Body of pancreas (tissue), 4 donors: ENCODE results near the gene TEX101.

Experiments used
- POLR2A ChIP-seq, 3 donors: fragments of 450-650 bp; IDR thresholded peaks; one replicate each; pipeline ENCODE4 v1.6.1; 2016; ENCODE audit warnings: antibody characterized with exemption in 3 of 3, mild to moderate bottlenecking in 2 of 3
- TF ChIP-seq, protein P1 (sequence below), 7 experiments: fragments of 450-650 bp in 4 of 7; fragments of 200-600 bp in 3 of 7; sonication (generic) in 3 of 7; IDR thresholded peaks; one replicate each; pipeline ENCODE4 v1.5.1; 2016 to 2019; ENCODE audit warnings: antibody characterized with exemption in 7 of 7

DNA sequence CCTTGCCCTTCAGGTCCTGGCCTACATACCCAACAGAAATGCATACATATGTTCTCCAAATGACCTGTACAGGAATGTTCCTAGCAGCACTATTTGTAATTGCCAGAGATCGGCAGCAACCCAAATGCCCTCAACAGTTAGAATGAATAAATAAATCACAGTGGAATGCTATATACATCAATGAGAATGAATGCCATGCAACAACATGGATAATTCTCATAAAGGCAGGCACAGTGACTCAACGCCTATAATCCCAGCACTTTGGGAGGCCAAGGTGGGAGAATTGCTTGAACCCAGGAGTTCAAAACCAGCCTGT, 18.6 kb downstream of the TEX101 start:
- TF ChIP-seq, protein P1, sequence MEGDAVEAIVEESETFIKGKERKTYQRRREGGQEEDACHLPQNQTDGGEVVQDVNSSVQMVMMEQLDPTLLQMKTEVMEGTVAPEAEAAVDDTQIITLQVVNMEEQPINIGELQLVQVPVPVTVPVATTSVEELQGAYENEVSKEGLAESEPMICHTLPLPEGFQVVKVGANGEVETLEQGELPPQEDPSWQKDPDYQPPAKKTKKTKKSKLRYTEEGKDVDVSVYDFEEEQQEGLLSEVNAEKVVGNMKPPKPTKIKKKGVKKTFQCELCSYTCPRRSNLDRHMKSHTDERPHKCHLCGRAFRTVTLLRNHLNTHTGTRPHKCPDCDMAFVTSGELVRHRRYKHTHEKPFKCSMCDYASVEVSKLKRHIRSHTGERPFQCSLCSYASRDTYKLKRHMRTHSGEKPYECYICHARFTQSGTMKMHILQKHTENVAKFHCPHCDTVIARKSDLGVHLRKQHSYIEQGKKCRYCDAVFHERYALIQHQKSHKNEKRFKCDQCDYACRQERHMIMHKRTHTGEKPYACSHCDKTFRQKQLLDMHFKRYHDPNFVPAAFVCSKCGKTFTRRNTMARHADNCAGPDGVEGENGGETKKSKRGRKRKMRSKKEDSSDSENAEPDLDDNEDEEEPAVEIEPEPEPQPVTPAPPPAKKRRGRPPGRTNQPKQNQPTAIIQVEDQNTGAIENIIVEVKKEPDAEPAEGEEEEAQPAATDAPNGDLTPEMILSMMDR (IDR thresholded peaks at IDR 0.05), result no peak
- TF ChIP-seq POLR2A (IDR thresholded peaks at IDR 0.05), result no peak
